ENCODE measurements around the gene SUSD6.

The SUSD6 gene

GRCh38 chr14:69582212-69582611 lies 29.2 kb upstream of the SUSD6 start:
- no peak overlapping the region for H3K4me3 ChIP-seq (ENCODE audit: low read length)
- no peak overlapping the region for H3K4me2 ChIP-seq (ENCODE audit: low read depth, low read length)
- H2AFZ ChIP-seq (ENCODE audit: low read length): no peak overlapping the region
- TF ChIP-seq CTCF (IDR thresholded peaks at IDR 0.05; ENCODE audit: low read length) (no peak), EZH2 (optimal IDR thresholded peaks at IDR 0.05; ENCODE audit: low read depth, low read length) (no peak), EZH2phosphoT487 (IDR thresholded peaks at IDR 0.05; ENCODE audit: low read length) (no peak)
- no peaks in the 10 kb centered on the region for H3K36me3 ChIP-seq (replicated peaks; ENCODE audit: insufficient read depth, low read length)
- H3K27ac ChIP-seq (ENCODE audit: low read length): no peak overlapping the region
- H3K27me3 ChIP-seq (replicated peaks; ENCODE audit: insufficient read depth, low read length): no peaks in the 10 kb centered on the region
- no peaks in the 10 kb centered on the region for H3K79me2 ChIP-seq (ENCODE audit: low read length)
- no peak overlapping the region for H3K9ac ChIP-seq (ENCODE audit: low read length)
- no peaks in the 10 kb centered on the region for H3F3A ChIP-seq (ENCODE audit: insufficient read depth, low read length)
- H3K9me3 ChIP-seq (replicated peaks; ENCODE audit: insufficient read depth, low read length): no peaks in the 10 kb centered on the region
- no peaks in the 10 kb centered on the region for H3K4me1 ChIP-seq (ENCODE audit: low read length)
- DNase-seq: no peak
- H3K9me2 ChIP-seq (replicated peaks; ENCODE audit: insufficient read depth, low read length): no peaks in the 10 kb centered on the region
- no peaks in the 10 kb centered on the region for H4K20me1 ChIP-seq (ENCODE audit: insufficient read depth, low read length)

GRCh38 chr14:69582829-69583228 lies 28.6 kb upstream of the SUSD6 start:
- Histone ChIP-seq H3K36me3 (replicated peaks; ENCODE audit: insufficient read depth, low read length) (no peaks in the 10 kb centered on the region), H4K20me1 (ENCODE audit: insufficient read depth, low read length) (no peaks in the 10 kb centered on the region), H3K79me2 (ENCODE audit: low read length) (no peaks in the 10 kb centered on the region), H3K9me2 (replicated peaks; ENCODE audit: insufficient read depth, low read length) (no peaks in the 10 kb centered on the region), H3K9me3 (replicated peaks; ENCODE audit: insufficient read depth, low read length) (no peaks in the 10 kb centered on the region), H3K4me1 (ENCODE audit: low read length) (no peaks in the 10 kb centered on the region), H3K4me3 (ENCODE audit: low read length) (no peak overlapping the region), H3F3A (ENCODE audit: insufficient read depth, low read length) (no peaks in the 10 kb centered on the region), H3K27me3 (replicated peaks; ENCODE audit: insufficient read depth, low read length) (no peaks in the 10 kb centered on the region), H3K9ac (ENCODE audit: low read length) (no peak overlapping the region), H3K4me2 (ENCODE audit: low read depth, low read length) (no peak overlapping the region), H3K27ac (ENCODE audit: low read length) (no peak overlapping the region), H2AFZ (ENCODE audit: low read length) (no peak overlapping the region)
- DNase-seq: no peak
- no peak for TF ChIP-seq EZH2 (optimal IDR thresholded peaks at IDR 0.05; ENCODE audit: low read depth, low read length)
- no peak for TF ChIP-seq CTCF (IDR thresholded peaks at IDR 0.05; ENCODE audit: low read length)
- TF ChIP-seq EZH2phosphoT487 (IDR thresholded peaks at IDR 0.05; ENCODE audit: low read length): no peak

GRCh38 chr14:69584389-69584788 lies 27.0 kb upstream of the SUSD6 start:
- Histone ChIP-seq H2AFZ (ENCODE audit: low read length) (no peak overlapping the region), H3K27ac (ENCODE audit: low read length) (no peak overlapping the region), H3K79me2 (ENCODE audit: low read length) (no peaks in the 10 kb centered on the region), H3K9ac (ENCODE audit: low read length) (no peak overlapping the region), H3K9me2 (replicated peaks; ENCODE audit: insufficient read depth, low read length) (no peaks in the 10 kb centered on the region), H3K4me3 (ENCODE audit: low read length) (no peak overlapping the region), H3K4me2 (ENCODE audit: low read depth, low read length) (no peak overlapping the region), H3F3A (ENCODE audit: insufficient read depth, low read length) (no peaks in the 10 kb centered on the region), H3K36me3 (replicated peaks; ENCODE audit: insufficient read depth, low read length) (no peaks in the 10 kb centered on the region), H3K9me3 (replicated peaks; ENCODE audit: insufficient read depth, low read length) (no peaks in the 10 kb centered on the region), H4K20me1 (ENCODE audit: insufficient read depth, low read length) (no peaks in the 10 kb centered on the region), H3K4me1 (ENCODE audit: low read length) (no peaks in the 10 kb centered on the region), H3K27me3 (replicated peaks; ENCODE audit: insufficient read depth, low read length) (no peaks in the 10 kb centered on the region)
- DNase-seq: no peak
- TF ChIP-seq EZH2 (optimal IDR thresholded peaks at IDR 0.05; ENCODE audit: low read depth, low read length) (no peak), EZH2phosphoT487 (IDR thresholded peaks at IDR 0.05; ENCODE audit: low read length) (no peak), CTCF (IDR thresholded peaks at IDR 0.05; ENCODE audit: low read length) (no peak)

Data from MM.1S (cell line).